GM18951 (cell line): Measurements from ENCODE around the gene UVSSA.

Experiments used
- POLR2A ChIP-seq: IDR thresholded peaks from 4 replicates; pipeline ENCODE4 v1.6.1; 2011; ENCODE audit warnings: mild to moderate bottlenecking; ENCODE audit not compliant: insufficient read length, insufficient read depth; ENCODE audit errors: extremely low read depth
- in situ Hi-C: fragments of 300-500 bp; cut with MboI; formaldehyde crosslinking; loops from one replicate; pipeline ENCODE4 v1.12.0; 2022; ENCODE audit warnings: low sequenced_read_pairs, mixed read lengths, inconsistent platforms; ENCODE audit not compliant: unreplicated experiment

UVSSA gene, protein sequence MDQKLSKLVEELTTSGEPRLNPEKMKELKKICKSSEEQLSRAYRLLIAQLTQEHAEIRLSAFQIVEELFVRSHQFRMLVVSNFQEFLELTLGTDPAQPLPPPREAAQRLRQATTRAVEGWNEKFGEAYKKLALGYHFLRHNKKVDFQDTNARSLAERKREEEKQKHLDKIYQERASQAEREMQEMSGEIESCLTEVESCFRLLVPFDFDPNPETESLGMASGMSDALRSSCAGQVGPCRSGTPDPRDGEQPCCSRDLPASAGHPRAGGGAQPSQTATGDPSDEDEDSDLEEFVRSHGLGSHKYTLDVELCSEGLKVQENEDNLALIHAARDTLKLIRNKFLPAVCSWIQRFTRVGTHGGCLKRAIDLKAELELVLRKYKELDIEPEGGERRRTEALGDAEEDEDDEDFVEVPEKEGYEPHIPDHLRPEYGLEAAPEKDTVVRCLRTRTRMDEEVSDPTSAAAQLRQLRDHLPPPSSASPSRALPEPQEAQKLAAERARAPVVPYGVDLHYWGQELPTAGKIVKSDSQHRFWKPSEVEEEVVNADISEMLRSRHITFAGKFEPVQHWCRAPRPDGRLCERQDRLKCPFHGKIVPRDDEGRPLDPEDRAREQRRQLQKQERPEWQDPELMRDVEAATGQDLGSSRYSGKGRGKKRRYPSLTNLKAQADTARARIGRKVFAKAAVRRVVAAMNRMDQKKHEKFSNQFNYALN

DNA sequence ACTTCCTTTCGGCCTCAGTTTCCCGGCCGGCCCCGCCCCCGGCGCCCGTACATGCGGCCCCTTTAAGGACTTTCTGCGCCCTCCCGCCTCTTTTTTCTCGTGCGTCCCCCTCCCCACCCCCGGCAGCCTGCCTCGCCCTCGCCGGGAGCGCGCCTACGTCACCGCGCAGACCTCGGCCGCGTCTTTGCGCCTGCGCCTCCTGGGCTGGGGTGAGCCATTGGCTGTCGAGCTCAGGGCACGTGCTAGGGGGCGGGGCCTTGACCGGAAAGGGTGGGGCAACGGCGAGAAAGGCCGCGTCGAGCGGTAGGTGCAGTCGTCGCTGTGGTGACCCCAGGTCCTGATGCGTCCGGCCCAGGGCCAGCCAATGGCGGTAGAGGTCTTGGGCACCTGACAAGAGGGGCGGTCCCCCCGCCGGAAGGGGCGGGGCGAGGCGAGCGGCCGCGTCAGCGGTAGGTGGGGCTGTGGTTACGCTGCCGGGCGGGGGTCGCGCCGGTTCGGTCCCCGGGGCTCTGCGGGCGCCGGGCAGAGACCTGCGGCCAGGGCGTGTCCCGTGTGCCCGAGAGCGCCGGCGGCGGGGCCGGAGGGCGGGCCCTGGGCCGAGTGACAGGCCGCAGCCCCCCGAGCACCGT, at the start of gene UVSSA:
UVSSA (plus strand) TSS at position 428 of the 629 bp plus-strand sequence. CDS start 884 bp downstream, outside the sequence.
- TF ChIP-seq POLR2A = peak; percentile 76
- in situ Hi-C loops = no loop called here

DNA sequence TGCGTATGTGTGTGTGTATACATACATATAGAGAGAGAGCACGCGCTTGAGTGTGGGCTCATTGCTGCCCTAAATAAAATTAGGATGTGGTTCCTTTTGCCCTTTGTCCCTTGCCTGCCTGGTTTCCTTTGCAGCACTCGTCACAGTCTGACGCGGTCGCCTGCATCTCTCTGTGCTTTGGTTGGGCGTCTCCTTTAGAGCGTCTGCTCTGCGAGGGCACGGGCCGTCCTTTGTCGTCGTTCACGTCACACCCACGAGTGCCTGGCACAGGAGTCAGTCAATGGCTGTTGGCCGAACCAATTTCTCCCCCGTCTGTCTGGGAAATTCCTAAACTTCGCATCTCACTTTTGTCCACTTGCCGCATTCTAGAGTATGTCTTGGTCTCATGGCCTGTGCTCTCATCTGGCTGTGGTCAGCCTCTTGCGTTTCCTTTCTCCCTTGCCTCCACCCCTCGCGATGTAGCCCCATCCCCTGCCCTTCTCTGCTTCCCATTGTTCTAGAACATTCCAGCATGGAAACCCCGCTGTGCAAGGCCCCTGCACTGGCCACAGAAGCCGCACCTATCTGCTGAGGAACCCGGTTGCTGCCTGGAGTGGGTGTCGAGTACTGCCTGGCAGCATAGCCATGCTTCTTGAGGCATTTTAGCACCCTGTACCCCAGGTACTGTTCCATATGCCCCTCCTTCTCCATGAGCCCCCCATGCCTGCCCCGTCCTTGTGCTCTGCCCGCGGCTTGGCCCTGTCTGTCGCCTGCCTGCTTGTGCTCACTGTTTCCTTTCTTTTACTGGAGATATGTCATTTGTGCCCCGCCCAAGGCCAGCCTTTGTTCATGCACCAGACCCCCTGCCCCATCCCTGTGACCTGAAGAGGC, 49.3 kb upstream of the UVSSA start:
- no peak for TF ChIP-seq POLR2A
- in situ Hi-C loops = no loop called here

DNA sequence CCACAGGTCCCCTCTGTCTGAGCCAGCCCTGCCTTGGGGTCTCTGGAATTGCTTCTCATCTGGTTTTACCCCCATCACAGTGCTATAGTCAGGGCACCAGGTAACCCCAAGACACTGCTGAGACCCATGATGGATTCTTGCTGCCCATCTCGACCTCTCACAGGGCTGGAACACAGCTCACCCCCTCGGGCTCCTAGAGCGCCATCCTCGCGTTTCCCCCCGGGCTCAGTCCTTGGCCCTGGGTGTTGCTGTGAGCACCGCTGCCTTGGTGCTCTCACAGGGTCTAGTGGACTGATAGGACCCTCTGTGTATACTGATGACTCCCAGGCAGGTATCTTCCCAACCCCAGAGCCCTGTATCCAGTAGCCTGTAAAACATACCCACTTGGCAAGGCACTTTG, 48.5 kb upstream of the UVSSA start:
- in situ Hi-C loops = no loop called here
- no peak for TF ChIP-seq POLR2A

DNA sequence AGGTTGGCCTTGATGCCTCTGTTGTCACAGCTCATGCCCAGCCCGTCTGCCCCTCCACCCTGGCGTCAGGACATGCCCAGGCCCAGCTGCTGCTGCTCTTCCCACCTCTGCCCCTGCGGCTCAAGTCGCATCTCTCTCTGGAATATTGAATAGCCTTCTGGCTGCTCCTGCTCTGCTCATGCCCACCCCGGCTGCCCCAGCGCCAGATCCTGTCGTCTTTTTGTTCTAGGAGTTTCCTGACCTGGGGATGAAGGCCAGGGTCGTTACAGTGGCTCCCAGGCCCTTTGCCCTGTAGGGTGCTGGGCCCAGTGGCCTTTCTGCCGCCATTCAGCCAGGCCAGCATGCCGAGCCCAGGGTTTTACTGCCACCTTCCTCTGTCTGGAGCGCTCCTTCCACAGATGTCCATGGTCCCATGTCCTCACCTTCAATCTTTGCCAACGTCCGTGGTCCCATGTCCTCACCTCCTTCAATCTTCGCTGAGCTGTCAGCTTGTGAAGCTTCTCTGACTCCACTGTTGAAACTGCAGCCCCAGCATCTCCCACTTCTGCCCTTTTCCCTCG, 47.6 kb upstream of the UVSSA start:
- in situ Hi-C loops = no loop called here
- no peak for TF ChIP-seq POLR2A

DNA sequence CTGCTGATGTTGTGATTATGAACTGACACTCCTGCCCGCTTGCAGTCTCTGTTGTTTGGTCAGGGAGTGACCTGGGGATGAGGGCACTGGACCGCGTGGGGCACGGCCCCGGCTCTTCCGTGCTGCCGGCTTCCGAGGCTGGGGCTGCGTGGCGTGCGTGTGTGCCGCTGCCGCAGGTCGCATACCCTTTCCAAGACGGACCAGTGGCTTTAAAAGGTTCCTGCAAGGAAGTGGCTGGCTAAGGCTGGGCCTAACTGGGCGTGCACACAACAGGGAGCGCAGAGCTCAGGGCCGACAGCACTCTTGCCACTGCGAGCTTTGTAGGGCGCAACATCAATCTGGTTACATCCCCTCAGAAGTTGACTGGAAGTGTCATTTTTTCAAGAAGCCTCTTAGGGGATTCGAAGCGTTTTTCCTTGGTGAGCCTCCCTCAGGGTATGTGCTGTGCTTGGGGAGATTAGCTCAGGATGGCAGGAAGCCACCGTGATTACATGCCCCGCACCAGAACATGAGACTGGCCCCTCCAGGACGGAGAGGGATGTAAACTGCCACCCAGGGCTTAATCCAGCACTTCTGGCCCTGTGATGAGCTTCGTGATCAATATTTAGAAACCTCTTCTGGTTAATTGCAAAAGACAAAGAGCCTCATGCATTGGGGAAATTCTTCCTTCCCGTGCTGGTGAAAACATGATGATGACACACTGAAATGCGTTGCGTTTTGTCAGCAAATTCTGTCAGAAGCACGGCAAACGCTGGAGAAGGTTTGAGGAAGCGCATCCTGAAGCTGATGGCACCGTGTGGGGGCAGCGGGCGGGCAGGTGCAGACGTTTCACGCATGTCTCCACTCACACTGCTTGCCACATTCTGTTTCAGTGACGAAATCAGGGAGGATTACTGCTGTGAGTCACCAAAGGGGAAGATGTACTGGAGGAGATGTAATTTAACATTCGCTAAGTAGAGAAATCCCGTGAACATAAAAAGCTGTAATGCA, 46.2 kb upstream of the UVSSA start:
- in situ Hi-C loops = no loop called here
- no peak for TF ChIP-seq POLR2A

DNA sequence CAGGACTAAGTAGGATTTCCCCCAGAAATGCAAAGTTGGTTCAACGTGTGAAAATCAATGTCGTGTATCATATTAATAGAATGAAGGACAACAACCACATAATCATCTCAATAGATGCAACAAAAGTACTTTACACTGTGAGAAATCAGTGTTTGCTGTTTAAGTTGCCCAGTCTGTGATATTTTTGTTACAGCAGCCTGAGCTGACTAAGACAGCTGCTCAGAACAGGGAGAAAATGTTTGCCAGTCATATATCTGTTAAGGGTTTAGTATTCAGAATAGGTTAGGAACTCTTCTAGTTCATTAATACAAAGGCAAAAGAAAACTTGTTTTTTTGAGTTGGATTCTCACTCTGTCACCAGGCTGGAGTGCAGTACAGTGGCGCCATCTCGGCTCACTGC, 44.8 kb upstream of the UVSSA start:
- no peak for TF ChIP-seq POLR2A
- in situ Hi-C loops = no loop called here

DNA sequence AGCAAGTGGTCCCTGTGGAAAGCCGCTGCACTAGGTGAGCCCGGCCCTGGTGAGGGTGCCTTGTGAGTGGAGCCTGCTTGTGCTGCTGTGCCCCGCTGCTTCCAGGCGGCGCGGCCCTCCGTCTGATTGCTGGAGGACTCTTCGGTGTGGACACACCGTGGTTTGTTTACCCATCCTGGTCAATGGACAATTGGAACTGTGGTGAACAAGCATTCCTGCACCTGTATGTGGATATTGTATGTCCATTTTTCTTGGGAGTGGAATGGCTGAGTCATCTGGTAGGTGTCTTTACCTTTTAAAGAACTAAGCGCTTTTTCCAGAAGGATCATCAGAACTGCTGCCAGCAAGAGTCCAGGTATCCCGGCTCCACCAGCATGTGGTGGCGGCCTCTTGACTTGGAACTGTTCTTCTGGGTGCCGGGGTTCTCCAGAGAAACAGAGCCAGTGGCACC, 41.7 kb upstream of the UVSSA start:
- in situ Hi-C loops = no loop called here
- no peak for TF ChIP-seq POLR2A

DNA sequence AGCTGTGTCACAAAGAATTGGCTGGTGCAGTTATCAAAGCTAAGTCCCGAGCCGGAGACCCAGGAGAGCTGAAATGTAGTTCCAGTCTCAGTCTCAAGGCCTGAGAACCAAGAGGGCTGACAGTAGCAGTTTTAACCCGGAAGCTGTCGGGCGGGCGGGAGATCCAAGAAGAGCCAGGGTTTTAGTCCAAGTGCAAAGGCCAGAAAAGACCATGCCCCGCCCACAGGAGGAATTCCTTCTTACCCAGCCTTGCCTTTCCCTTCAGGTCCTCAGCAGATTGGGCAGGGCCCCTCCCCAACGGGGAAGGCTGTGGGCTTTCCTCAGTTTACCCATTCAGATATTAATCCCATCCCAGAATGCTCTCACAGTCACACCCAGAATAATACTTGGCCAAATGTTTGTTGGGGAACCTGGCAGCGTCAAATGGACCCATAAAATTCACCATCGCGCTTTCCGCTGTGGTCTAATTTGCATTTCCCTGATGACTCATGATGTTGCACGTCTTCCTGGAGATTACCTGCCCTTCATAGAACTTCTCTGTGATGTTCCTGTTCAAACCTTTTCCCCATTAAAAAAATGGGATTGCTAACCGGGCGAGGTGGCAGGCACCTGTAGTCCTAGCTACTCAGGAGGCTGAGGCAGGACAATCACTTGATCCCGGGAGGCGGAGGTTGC, 41.1 kb upstream of the UVSSA start:
- no peak for TF ChIP-seq POLR2A
- in situ Hi-C loops = no loop called here

DNA sequence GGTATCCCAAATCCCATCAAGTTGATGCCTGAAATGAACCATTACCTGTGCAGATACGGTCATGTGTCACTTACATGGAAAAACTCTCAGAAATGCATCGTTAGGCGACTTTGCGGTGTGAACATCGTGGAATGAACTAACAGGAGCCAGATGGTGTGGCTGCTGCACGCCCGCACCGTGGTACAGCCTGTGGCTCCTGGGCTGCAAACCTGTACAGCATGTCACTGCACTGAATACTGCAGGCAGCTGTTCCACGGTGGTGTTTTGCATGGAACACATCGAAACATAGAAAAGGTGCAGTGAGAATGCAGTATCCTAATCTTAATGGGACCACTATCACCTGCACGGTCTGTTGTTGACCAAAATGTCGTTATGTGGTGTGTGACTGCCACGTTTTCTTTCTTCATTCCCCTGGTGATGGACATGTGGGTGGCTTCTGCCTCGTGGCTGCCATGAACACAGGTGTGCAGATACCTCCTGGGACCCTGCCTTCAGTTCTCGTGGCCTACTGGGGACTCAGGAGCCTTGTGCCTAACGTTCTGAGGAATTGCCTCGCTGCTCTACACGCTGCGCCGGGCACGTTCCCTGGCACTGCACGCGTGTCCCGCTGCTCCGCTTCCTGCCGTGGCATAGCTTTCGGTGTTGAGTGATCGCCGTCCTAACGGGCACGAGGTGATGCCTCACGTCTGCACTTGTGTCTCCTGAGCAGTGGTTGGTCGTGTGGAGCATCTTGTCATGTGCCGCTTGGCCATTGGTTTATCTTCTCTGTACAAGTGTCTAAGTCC, 38.9 kb upstream of the UVSSA start:
- in situ Hi-C loops = no loop called here

DNA sequence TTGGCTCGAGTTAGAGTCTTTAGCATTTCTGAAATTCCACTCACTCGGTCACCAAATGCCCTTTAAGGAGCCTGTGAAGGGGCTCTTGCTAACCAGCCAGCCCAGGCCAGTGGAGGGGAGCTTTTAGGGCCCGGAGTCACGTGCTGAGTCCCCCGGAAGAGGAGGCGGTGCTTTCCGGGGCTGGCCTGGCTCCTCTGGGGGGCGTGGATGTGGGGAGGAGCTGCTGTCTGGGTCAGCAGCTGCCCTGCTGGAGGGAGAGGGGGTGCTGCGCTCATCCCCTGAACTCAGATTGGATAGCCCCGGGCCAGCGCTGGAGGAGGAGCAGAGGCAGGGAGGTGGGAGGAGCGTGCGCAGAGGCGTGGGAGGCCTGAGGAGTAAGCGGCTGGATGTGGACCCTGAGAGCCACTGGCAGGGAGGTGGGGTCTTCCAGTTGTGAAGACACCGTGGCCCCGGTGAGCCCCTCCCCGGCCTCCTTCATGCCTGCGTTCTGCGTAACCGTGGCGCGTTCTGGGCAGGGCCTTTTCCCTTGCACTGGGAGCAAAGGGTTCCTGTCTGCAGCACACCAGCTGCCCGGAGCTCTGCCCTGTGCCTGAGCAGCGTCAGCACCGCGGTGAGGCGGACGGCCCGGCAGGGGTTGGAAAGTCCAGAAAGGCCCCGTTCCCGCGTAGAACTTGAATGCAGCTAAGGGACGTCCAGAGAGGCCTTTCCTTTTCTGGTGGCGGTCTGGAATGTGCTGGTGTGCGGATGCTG, 37.6 kb upstream of the UVSSA start:
- in situ Hi-C loops = no loop called here

More for the DNA sequence above, 38.9 kb upstream of the UVSSA start:
- no peak for TF ChIP-seq POLR2A

More for the DNA sequence above, 37.6 kb upstream of the UVSSA start:
- TF ChIP-seq POLR2A = no peak
